Measurements from ENCODE around the gene SPRED1. TPM values are rescaled to one million over a fixed set of nuclear protein-coding genes. Genes with fewer than 3 reads are reported as not detected.

SPRED1 gene
- total RNA-seq, 4 donors from 2014 or later, result 8.6 to 26.5 (median 10.3) TPM

DNA sequence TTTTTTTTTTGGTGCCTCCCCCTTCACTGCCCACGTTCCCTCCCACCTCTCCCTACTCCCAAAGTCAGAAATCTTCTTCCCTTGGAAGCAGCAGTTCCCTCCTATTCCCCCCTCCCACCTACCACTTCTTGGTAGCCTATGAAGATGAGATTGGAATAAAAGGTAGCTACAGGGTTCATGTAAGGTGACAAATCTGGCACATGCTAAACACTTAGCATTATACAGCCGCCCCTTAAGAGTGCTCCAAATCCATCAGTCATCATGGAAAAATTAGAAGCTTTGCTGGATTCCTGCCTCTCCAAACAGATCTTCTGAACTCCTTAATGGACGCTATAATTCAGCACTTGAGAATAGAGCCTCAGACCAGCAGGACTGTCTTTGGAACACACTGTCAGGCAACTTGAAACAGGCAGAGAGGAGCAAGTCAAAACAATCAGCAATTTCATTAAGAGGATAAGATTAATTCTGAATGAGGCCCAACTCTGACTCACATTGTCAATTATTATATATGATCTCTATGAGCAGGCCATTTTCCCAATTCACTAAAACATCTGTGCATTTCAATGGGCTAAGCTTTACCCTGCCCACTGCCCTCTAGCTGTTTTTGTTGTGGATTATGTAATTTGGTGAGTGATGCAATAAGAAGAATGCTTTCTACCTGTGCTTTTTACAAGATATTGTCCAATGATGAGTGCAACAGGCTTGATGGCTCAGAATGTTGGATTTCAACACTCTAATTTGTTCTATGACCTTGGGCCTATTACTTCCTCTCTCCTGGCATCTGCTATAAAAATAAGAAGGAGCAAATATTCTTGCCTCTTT lies 34.6 kb upstream of the SPRED1 start:
- intact Hi-C loops (cut with DNase I; ENCODE audit: low total_unique reads) (no loop called here), in situ Hi-C loops (cut with MboI; ENCODE audit: low pct_ligation_motif_present in 1 of 4, low pct_unique_long_range_greater_than_20kb in 1 of 4, low sequenced_read_pairs in 3 of 4) (no loop called here)
- WGBS, 2 donors (ENCODE audit: low coverage in 1 of 2), result 74% methylated on average over 3 of the region's 3 CpGs; no CpG with 5 or more reads in 1 of the 2 donors
- DNase-seq, result no peak
- H3K4me3 ChIP-seq, result no peak overlapping the region
- H3K27ac ChIP-seq, result no peak overlapping the region
- TF ChIP-seq CTCF (IDR thresholded peaks at IDR 0.05), result no peak
- TF ChIP-seq POLR2AphosphoS5 (IDR thresholded peaks at IDR 0.05), result no peak
- TF ChIP-seq POLR2A (IDR thresholded peaks at IDR 0.05), result no peak
- no peak for TF ChIP-seq EP300 (IDR thresholded peaks at IDR 0.05; ENCODE audit: low read depth)
- no peaks in the 10 kb centered on the region for H3K36me3 ChIP-seq
- H3K27me3 ChIP-seq, result no peaks in the 10 kb centered on the region
- no peaks in the 10 kb centered on the region for H3K9me3 ChIP-seq
- peaks cover 7 to 37% (median 10%) of the 10 kb centered on the region in 4 donors for H3K4me1 ChIP-seq

GRCh38 chr15:38220606-38221273 lies 31.9 kb upstream of the SPRED1 start:
- H3K4me3 ChIP-seq, result no peak overlapping the region
- no peak overlapping the region for H3K27ac ChIP-seq
- no peaks in the 10 kb centered on the region for H3K27me3 ChIP-seq
- intact Hi-C loops (cut with DNase I; ENCODE audit: low total_unique reads) (no loop called here), in situ Hi-C loops (cut with MboI; ENCODE audit: low pct_ligation_motif_present in 1 of 4, low pct_unique_long_range_greater_than_20kb in 1 of 4, low sequenced_read_pairs in 3 of 4) (no loop called here)
- H3K9me3 ChIP-seq, result no peaks in the 10 kb centered on the region
- WGBS, 2 donors (ENCODE audit: low coverage in 1 of 2), result 77% methylated on average over 3 of the region's 3 CpGs; no CpG with 5 or more reads in 1 of the 2 donors
- no peak for DNase-seq
- no peak for TF ChIP-seq CTCF (IDR thresholded peaks at IDR 0.05)
- no peak for TF ChIP-seq EP300 (IDR thresholded peaks at IDR 0.05; ENCODE audit: low read depth)
- TF ChIP-seq POLR2AphosphoS5 (IDR thresholded peaks at IDR 0.05), result no peak
- TF ChIP-seq POLR2A (IDR thresholded peaks at IDR 0.05), result no peak
- no peaks in the 10 kb centered on the region for H3K36me3 ChIP-seq
- peaks cover 0 to 24% (median 1%) of the 10 kb centered on the region in 4 donors for H3K4me1 ChIP-seq

DNA sequence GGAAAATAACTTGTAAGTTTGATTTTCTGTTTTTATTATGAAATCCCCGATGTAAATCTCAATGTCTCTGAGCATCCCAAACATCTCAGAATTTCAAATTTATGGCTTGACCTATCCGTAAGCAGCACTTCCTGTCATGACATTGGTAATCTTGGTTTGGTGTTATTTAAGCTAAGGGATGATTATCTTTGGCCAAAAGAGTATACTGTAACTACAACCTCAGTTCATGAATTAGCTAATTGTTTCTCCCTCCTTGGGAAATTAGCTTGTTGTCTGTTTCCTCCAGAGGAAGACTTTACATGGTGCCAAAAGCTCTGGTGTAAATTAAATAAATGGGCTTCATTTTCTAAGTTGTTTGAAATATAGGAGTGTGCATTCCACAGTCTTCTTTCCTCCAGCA lies 28.1 kb upstream of the SPRED1 start:
- H3K27ac ChIP-seq, result no peak overlapping the region
- intact Hi-C loops (cut with DNase I; ENCODE audit: low total_unique reads), result no loop called here
- in situ Hi-C loops (cut with MboI; ENCODE audit: low pct_ligation_motif_present in 1 of 4, low pct_unique_long_range_greater_than_20kb in 1 of 4, low sequenced_read_pairs in 3 of 4), result no loop called here
- peaks cover 0 to 22% (median 3%) of the 10 kb centered on the region in 4 donors for H3K4me1 ChIP-seq
- no peaks in the 10 kb centered on the region for H3K27me3 ChIP-seq
- H3K9me3 ChIP-seq, result no peaks in the 10 kb centered on the region
- no peak for DNase-seq
- H3K4me3 ChIP-seq, result no peak overlapping the region
- H3K36me3 ChIP-seq, result no peaks in the 10 kb centered on the region
- WGBS, 2 donors (ENCODE audit: low coverage in 1 of 2), result 74 to 84% methylated on average over 2 of the region's 2 CpGs
- TF ChIP-seq POLR2AphosphoS5 (IDR thresholded peaks at IDR 0.05) (no peak), EP300 (IDR thresholded peaks at IDR 0.05; ENCODE audit: low read depth) (no peak), CTCF (IDR thresholded peaks at IDR 0.05) (no peak)

GRCh38 chr15:38225381-38225780 lies 27.3 kb upstream of the SPRED1 start:
- Histone ChIP-seq H3K27me3 (no peaks in the 10 kb centered on the region), H3K4me3 (no peak overlapping the region), H3K9me3 (no peaks in the 10 kb centered on the region), H3K36me3 (no peaks in the 10 kb centered on the region), H3K27ac (no peak overlapping the region), H3K4me1 (peaks cover 0 to 22% (median 3%) of the 10 kb centered on the region in 4 donors)
- in situ Hi-C loops (cut with MboI; ENCODE audit: low pct_ligation_motif_present in 1 of 4, low pct_unique_long_range_greater_than_20kb in 1 of 4, low sequenced_read_pairs in 3 of 4), result loop anchor here in 1 of 4 donors (5.0 to 25.0 kb wide), 2 partner anchors 53 to 163 kb away; no protein-coding TSS in a partner anchor
- DNase-seq, result no peak
- WGBS, 2 donors (ENCODE audit: low coverage in 1 of 2), result 86 to 90% methylated on average over 1 of the region's 1 CpG
- intact Hi-C loops (cut with DNase I; ENCODE audit: low total_unique reads), result no loop called here
- TF ChIP-seq EP300 (IDR thresholded peaks at IDR 0.05; ENCODE audit: low read depth), result no peak
- no peak for TF ChIP-seq CTCF (IDR thresholded peaks at IDR 0.05)
- no peak for TF ChIP-seq POLR2AphosphoS5 (IDR thresholded peaks at IDR 0.05)
- TF ChIP-seq POLR2A (IDR thresholded peaks at IDR 0.05), result no peak
